Measurements from ENCODE around the gene CFAP46.

CFAP46 gene

DNA sequence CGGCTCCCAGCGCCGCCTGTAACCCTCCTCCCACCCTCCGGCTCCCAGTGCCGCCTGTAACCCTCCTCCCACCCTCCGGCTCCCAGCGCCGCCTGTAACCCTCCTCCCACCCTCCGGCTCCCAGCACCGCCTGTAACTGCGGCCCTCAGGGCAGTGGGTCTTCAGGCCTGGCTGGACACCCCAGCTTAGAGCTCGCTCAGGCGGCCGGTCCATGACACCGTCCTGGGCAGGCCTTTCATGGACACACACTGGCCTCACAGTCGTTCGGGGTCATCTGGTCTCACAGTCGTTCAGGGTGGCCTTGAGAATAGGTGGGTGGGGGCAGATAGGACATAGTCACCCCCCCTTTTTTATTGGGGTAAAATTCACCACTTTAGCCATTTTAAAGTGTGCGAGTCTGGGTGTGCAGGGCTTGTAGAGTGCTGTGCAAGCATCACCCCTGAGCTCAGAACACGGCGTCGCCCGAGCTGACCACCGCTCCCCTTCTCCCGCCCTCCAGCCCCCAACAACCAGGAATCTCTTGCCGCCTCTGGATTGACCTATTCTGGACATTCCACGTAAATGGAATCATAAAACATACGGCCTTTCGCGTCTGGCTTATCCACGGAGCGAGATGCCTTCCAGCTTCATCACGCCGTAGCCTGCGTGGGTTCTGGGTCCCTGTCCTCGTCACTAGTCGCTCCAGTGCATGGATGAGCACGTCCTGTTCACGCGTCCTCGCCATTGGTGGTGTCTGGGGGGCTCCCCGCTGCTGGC lies 41.1 kb upstream of the CFAP46 start:
- no peak for TF ChIP-seq ZNF274 (IDR thresholded peaks at IDR 0.05; ENCODE audit: low read depth, low read length)
- H3K4me3 ChIP-seq (ENCODE audit: low read length) = no peak overlapping the region

GRCh38 chr10:132982301-132982989 lies 40.1 kb upstream of the CFAP46 start:
- TF ChIP-seq ZNF274 (IDR thresholded peaks at IDR 0.05; ENCODE audit: low read depth, low read length) = no peak
- no peak overlapping the region for H3K4me3 ChIP-seq (ENCODE audit: low read length)

GRCh38 chr10:132981746-132982145 lies 39.4 kb upstream of the CFAP46 start:
- TF ChIP-seq ZNF274 (IDR thresholded peaks at IDR 0.05; ENCODE audit: low read depth, low read length) = no peak
- no peak overlapping the region for H3K4me3 ChIP-seq (ENCODE audit: low read length)

DNA sequence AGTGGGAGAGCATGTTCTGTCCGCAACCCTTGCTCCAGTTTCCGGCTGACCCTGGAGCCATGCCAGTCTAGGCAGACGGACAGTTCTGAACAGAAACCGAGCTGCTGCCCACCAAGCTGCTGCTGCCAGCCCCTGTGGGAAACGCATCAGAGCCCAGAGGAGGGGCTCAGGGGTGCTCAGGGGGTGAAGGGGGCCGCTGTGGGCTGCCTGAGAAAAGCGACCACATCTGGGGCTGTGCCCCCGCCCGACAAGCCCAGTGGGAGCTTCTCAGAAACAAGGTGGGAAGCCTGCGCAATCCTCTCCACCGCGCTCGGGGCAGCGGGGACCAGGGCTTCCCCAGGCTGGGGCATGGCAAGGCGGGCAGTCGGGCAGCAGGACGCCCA lies 38.8 kb upstream of the CFAP46 start:
- no peak overlapping the region for H3K4me3 ChIP-seq (ENCODE audit: low read length)
- no peak for TF ChIP-seq ZNF274 (IDR thresholded peaks at IDR 0.05; ENCODE audit: low read depth, low read length)

DNA sequence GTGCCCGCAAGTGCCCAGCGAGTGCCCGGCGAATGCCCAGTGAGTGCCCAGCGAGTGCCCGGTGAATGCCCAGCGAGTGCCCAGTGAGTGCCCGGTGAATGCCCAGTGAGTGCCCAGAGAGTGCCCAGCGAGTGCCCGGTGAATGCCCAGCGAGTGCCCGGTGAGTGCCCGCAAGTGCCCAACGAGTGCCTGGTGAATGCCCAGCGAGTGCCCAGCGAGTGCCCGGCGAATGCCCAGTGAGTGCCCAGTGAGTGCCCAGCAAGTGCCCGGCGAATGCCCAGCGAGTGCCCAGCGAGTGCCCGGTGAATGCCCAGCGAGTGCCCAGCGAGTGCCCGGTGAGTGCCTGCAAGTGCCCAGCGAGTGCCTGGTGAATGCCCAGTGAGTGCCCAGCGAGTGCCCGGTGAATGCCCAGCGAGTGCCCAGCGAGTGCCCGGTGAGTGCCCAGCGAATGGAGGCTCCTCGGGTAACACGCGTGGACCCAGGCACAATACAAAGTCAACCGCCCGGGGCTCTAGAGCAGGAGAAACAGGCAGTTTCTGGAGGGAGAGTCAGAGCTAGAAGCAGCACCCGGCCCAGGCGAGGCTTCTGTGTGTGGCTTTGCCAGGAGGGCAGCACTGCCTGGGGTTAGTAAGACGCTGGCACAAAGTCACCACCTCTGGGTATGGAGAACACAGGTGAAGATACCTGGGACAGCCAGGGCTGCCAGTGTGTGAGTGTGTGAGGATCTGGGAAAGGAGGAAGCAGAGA lies 38.2 kb upstream of the CFAP46 start:
- no peak overlapping the region for H3K4me3 ChIP-seq (ENCODE audit: low read length)
- no peak for TF ChIP-seq ZNF274 (IDR thresholded peaks at IDR 0.05; ENCODE audit: low read depth, low read length)

DNA sequence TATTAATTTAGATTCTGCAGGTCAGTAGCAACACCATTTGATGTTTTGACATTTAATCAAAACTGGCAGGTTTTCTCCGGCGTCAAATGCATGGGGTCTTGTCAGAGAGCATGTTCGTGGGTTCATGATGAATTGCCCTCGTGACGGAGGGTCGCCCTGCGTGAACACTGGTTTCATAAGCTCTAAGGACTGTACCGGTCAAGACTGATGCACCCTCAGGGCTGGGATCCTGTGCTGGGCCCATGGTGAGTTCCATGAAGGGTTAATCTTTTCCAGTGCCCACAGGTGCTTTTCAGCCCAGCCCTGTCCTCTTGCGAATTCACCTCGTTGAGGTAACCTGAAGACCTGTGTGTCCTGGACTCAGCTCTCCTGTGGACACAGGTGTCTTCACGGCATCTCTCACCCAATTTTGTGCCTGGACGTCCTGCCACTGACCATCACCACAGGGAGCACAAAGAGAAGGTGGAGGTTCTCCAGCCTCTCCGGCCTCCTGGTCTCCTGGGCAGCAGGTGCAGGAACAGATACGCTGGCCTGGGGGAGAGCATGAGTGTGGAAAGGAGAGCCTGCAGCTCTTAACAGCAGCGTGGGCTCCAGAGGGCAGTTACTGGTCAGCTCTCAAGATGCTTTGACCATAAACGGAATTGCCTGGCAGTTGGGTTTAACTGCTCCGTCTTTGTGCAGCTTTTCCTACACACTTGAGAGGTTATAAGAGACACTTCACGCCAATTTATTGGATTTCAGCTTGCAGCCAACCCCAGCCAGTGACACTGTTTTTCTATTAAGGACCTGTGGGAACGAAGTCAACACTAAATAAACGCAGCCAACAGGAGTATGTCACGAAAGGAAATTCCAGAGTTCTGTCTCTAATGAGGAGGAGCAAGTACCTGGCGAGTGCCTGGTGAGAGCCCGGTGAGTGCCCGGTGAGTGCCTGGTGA lies 37.4 kb upstream of the CFAP46 start:
- no peak for TF ChIP-seq ZNF274 (IDR thresholded peaks at IDR 0.05; ENCODE audit: low read depth, low read length)
- no peak overlapping the region for H3K4me3 ChIP-seq (ENCODE audit: low read length)

- H3K4me3 ChIP-seq (ENCODE audit: low read length) = no peak overlapping the region
- no peak for TF ChIP-seq ZNF274 (IDR thresholded peaks at IDR 0.05; ENCODE audit: low read depth, low read length)
Measured at GRCh38 chr10:132978542-132978941, 36.2 kb upstream of the CFAP46 start.

DNA sequence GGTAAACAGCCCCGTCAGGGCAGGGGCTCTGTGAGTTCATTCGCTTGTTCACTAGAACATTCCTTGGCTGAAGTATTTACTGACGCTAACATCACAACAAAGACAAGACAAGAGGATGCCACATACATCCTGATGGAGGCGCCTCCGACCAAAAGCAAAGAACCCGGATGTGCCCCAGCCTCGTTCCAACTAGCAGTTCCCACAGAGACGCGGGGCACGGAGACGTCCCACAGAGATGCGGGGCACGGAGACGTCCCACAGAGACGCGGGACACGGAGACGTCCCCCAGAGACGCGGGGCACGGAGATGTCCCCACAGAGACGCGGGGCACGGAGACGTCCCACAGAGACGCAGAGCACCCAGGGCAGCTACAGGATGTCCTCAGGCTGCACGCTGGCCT lies 35.4 kb upstream of the CFAP46 start:
- no peak overlapping the region for H3K4me3 ChIP-seq (ENCODE audit: low read length)

GRCh38 chr10:132977076-132977475 lies 34.7 kb upstream of the CFAP46 start:
- no peak overlapping the region for H3K4me3 ChIP-seq (ENCODE audit: low read length)
- no peak for TF ChIP-seq ZNF274 (IDR thresholded peaks at IDR 0.05; ENCODE audit: low read depth, low read length)

More for the DNA sequence above, 35.4 kb upstream of the CFAP46 start:
- TF ChIP-seq ZNF274 (IDR thresholded peaks at IDR 0.05; ENCODE audit: low read depth, low read length) = no peak

GRCh38 chr10:132975831-132976682 lies 33.7 kb upstream of the CFAP46 start:
- H3K4me3 ChIP-seq (ENCODE audit: low read length) = no peak overlapping the region
- TF ChIP-seq ZNF274 (IDR thresholded peaks at IDR 0.05; ENCODE audit: low read depth, low read length) = no peak

DNA sequence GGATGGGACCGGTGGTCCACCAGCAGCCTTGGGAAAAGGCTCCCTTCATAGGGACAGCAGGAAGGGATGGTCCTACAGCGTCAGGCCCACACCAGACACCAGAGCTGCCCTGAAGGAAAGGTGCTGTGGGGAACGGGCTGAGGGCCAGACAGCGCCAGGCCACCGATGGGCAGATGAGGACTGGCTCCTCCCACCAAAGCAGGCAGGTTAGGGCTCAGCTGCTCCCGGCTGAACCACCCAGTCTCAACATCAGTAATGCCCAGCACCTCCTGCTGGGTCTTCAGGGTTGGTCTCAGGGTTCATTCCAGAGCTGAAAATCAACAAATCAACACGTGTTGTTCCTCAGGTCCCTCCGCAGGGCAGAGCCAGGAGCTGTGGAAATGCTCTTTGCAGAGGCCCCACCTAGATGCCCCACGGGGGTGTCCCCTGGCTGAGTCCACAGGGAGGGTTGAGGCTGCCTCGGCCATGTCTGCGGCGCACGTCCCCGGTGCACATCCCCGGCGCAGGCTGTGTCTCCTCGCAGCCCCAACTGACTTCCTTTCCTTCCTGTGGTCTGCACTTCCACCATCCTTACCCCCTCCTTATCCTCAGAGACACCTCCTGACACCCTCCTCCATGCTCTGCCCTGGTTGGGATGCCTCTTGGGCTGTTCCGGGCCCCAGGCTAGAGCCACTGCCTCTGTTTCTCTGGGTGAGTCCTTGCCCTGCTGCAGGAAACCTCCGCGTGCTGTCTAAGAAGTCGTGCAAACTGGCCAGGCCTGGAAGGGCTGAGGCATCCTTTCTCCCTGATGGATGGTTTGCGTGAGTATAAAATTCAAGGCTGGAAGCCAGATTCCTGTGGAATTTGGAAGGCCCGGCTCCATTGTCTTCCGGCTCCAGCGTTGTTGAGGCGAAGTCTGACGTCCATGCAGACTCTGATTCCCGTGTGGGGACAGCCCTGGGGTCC lies 32.8 kb upstream of the CFAP46 start:
- no peak for TF ChIP-seq ZNF274 (IDR thresholded peaks at IDR 0.05; ENCODE audit: low read depth, low read length)
- H3K4me3 ChIP-seq (ENCODE audit: low read length) = no peak overlapping the region

GRCh38 chr10:132974249-132974796 lies 32.0 kb upstream of the CFAP46 start:
- H3K4me3 ChIP-seq (ENCODE audit: low read length) = no peak overlapping the region
- TF ChIP-seq ZNF274 (IDR thresholded peaks at IDR 0.05; ENCODE audit: low read depth, low read length) = no peak

Data from GM08714 (cell line).